K562 (cell line): ENCODE data around the gene TRMT2A. TPM values are rescaled to one million over a fixed set of nuclear protein-coding genes. Genes with fewer than 3 reads are reported as not detected.

ENCODE experiments used
- BHLHE40 ChIP-seq: IDR thresholded peaks from 2 replicates; pipeline ENCODE4 v1.6.1; 2011; ENCODE audit warnings: low read length, improper control_type of control experiment
- BRCA1 ChIP-seq, 2 experiments: fragments of 450-650 bp in 1 of 2; sonication (generic) in 1 of 2; formaldehyde crosslinking in 1 of 2; IDR thresholded peaks; 2 replicates each; pipeline versions ENCODE4 v1.5.0 to v1.6.1; 2017 to 2020; ENCODE audit warnings: mild to moderate bottlenecking in 1 of 2, missing genetic modification reagents in 1 of 2
- HLTF ChIP-seq: fragments of 450-650 bp; IDR thresholded peaks from 2 replicates; pipeline ENCODE4 v1.6.1; 2016
- SIN3A ChIP-seq, 2 experiments: fragments of 150-350 bp in 1 of 2; IDR thresholded peaks; 2 replicates each; pipeline ENCODE4 v1.6.1; 2011 to 2016; ENCODE audit warnings: borderline replicate concordance in 2 of 2, low read depth in 2 of 2, low read length in 2 of 2, mild to moderate bottlenecking in 2 of 2, moderate library complexity in 2 of 2; ENCODE audit not compliant: control insufficient read depth in 1 of 2
- SIRT6 ChIP-seq: IDR thresholded peaks from one replicate; pipeline ENCODE4 v1.6.1; 2012; ENCODE audit warnings: low read depth, mild to moderate bottlenecking, control low read depth, inconsistent platforms, low read length, moderate library complexity
- SPI1 ChIP-seq: IDR thresholded peaks from 2 replicates; pipeline ENCODE4 v1.6.1; 2011; ENCODE audit warnings: low read depth, low read length, control low read depth, borderline replicate concordance
- TRIM24 ChIP-seq, 2 experiments: fragments of 450-650 bp; IDR thresholded peaks; 2 replicates each; pipeline ENCODE4 v1.6.1; 2016
- ZNF57 ChIP-seq: fragments of 450-650 bp; formaldehyde crosslinking; IDR thresholded peaks from 2 replicates; pipeline ENCODE4 v1.4.0; 2020; ENCODE audit warnings: mild to moderate bottlenecking, moderate library complexity
- polyA plus RNA-seq, 8 experiments: library from polyadenylated mRNA; depleted of rRNA in 4 of 8; stranded (reverse) in 5 of 8; unstranded in 3 of 8; fragments of >200 nt; fragmentation: Nextera tagmentation in 2 of 8; fragmentation: Illumina TruSeq in 1 of 8; extraction: Ambion mirVana in 2 of 8; extraction: Trizol in 1 of 8; gene quantifications; 2 replicates each; pipeline versions ENCODE4 v1.2.1 to v1.2.3, GENCODE V29; 2011 to 2014; ENCODE audit warnings: inconsistent platforms in 1 of 8, missing spikeins in 1 of 8
- total RNA-seq, 7 experiments: library from RNA; depleted of rRNA in 6 of 7; stranded (reverse); fragments of >200 nt in 6 of 7; fragmentation: Illumina TruSeq in 2 of 7; extraction: Trizol in 2 of 7; gene quantifications; 2 replicates each; pipeline versions ENCODE4 v1.2.1 to v1.2.3, GENCODE V29; 2011 to 2021; ENCODE audit warnings: low replicate concordance in 1 of 7
- TF ChIP-seq, protein P1 (sequence below), 2 experiments: fragments of 450-650 bp; IDR thresholded peaks; 2 replicates each; pipeline ENCODE4 v1.6.1; 2018; ENCODE audit warnings: mild to moderate bottlenecking in 2 of 2, low read depth in 1 of 2; ENCODE audit not compliant: partially characterized antibody in 2 of 2
- TF ChIP-seq, protein P2 (sequence below): fragments of 450-650 bp; formaldehyde crosslinking; IDR thresholded peaks from 2 replicates; pipeline ENCODE4 v1.4.0; 2022; ENCODE audit warnings: mild to moderate bottlenecking, moderate library complexity
- TF ChIP-seq, protein P3 (sequence below): fragments of 450-650 bp; IDR thresholded peaks from 2 replicates; pipeline ENCODE4 v1.6.1; 2016; ENCODE audit warnings: antibody characterized with exemption
- TF ChIP-seq, protein P4 (sequence below): fragments of 250-450 bp; sonication (Bioruptor Pico); IDR thresholded peaks from 2 replicates; pipeline ENCODE4 v1.9.0; 2021; ENCODE audit warnings: mild to moderate bottlenecking, inconsistent platforms

Gene TRMT2A
- total and polyA plus RNA-seq, 9 of the 15 experiments (the other 6 are each of a cell fraction or from before 2014, with no cell fraction given), result 1.6 to 265 (median 140) TPM

DNA sequence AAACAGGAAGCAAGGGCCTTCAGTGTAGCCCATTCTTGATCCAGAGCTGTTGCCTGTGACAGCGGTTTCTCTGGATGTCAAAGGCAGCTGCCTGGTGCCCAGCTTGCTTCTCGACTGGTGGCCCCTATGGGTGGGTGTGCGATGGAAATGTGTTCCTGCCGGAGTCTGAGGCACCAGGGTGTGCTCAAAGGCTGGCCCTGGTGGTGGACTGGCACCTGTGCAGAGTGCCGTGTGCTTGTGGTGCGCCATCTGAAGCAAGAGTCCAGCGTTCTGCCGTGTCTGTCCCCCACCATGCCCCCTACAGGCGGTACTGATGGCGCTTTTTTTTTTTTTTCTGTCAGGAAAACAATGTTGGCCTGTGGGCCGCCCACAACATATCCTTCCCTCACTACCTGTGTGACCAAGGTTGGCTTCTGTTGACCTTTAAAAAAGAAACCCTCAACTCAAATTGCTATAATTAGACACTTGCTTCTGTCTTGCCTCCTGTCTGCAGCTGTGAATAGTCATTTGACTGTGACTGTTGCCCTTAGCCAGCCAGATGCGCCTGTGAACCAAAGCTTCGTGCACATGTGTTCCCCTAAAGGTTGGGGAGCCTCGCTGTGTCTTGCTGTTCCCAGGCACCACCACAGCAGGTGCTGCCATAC is 5.9 kb downstream of the TRMT2A start (continued):
- TF ChIP-seq BRCA1 (IDR thresholded peaks at IDR 0.05) (no peak), BRCA1 (CRISPR knock-in tag; IDR thresholded peaks at IDR 0.05) (no peak), HLTF (0 out of 2 replicates have a peak, but pooled peaks have one; percentile 28), BHLHE40 (peak; percentile 43; the same call in 1 of the 2 replicates), ZNF57 (CRISPR knock-in tag) (peak; percentile 45; the same call in 1 of the 2 replicates), SIN3A (IDR thresholded peaks at IDR 0.05; ENCODE audit: borderline replicate concordance in 2 of 2, control insufficient read depth in 1 of 2, low read depth in 2 of 2, low read length in 2 of 2) (0 out of 4 replicates have a peak, but pooled peaks of 1 of the 2 experiments have one; percentile 14), SPI1 (peak; percentile 4; the same call in 1 of the 2 replicates), TRIM24 (IDR thresholded peaks at IDR 0.05) (0 out of 4 replicates have a peak, but pooled peaks of 1 of the 2 experiments have one; percentile 37), SIRT6 (peak; percentile 80)
- TF ChIP-seq, protein P1, sequence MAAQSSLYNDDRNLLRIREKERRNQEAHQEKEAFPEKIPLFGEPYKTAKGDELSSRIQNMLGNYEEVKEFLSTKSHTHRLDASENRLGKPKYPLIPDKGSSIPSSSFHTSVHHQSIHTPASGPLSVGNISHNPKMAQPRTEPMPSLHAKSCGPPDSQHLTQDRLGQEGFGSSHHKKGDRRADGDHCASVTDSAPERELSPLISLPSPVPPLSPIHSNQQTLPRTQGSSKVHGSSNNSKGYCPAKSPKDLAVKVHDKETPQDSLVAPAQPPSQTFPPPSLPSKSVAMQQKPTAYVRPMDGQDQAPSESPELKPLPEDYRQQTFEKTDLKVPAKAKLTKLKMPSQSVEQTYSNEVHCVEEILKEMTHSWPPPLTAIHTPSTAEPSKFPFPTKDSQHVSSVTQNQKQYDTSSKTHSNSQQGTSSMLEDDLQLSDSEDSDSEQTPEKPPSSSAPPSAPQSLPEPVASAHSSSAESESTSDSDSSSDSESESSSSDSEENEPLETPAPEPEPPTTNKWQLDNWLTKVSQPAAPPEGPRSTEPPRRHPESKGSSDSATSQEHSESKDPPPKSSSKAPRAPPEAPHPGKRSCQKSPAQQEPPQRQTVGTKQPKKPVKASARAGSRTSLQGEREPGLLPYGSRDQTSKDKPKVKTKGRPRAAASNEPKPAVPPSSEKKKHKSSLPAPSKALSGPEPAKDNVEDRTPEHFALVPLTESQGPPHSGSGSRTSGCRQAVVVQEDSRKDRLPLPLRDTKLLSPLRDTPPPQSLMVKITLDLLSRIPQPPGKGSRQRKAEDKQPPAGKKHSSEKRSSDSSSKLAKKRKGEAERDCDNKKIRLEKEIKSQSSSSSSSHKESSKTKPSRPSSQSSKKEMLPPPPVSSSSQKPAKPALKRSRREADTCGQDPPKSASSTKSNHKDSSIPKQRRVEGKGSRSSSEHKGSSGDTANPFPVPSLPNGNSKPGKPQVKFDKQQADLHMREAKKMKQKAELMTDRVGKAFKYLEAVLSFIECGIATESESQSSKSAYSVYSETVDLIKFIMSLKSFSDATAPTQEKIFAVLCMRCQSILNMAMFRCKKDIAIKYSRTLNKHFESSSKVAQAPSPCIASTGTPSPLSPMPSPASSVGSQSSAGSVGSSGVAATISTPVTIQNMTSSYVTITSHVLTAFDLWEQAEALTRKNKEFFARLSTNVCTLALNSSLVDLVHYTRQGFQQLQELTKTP (IDR thresholded peaks at IDR 0.05; ENCODE audit: low read depth in 1 of 2, partially characterized antibody in 2 of 2), result peak in 1 of 2 experiments; percentile 28
- TF ChIP-seq, protein P2, sequence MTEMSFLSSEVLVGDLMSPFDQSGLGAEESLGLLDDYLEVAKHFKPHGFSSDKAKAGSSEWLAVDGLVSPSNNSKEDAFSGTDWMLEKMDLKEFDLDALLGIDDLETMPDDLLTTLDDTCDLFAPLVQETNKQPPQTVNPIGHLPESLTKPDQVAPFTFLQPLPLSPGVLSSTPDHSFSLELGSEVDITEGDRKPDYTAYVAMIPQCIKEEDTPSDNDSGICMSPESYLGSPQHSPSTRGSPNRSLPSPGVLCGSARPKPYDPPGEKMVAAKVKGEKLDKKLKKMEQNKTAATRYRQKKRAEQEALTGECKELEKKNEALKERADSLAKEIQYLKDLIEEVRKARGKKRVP, result 0 out of 2 replicates have a peak, but pooled peaks have one; percentile 5
- TF ChIP-seq, protein P3, sequence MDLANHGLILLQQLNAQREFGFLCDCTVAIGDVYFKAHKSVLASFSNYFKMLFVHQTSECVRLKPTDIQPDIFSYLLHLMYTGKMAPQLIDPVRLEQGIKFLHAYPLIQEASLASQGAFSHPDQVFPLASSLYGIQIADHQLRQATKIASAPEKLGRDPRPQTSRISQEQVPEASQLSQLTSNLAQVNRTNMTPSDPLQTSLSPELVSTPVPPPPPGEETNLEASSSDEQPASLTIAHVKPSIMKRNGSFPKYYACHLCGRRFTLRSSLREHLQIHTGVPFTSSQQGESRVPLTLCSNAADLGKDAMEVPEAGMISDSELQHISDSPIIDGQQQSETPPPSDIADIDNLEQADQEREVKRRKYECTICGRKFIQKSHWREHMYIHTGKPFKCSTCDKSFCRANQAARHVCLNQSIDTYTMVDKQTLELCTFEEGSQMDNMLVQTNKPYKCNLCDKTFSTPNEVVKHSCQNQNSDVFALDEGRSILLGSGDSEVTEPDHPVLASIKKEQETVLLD, result peak; percentile 71
- TF ChIP-seq, protein P4, sequence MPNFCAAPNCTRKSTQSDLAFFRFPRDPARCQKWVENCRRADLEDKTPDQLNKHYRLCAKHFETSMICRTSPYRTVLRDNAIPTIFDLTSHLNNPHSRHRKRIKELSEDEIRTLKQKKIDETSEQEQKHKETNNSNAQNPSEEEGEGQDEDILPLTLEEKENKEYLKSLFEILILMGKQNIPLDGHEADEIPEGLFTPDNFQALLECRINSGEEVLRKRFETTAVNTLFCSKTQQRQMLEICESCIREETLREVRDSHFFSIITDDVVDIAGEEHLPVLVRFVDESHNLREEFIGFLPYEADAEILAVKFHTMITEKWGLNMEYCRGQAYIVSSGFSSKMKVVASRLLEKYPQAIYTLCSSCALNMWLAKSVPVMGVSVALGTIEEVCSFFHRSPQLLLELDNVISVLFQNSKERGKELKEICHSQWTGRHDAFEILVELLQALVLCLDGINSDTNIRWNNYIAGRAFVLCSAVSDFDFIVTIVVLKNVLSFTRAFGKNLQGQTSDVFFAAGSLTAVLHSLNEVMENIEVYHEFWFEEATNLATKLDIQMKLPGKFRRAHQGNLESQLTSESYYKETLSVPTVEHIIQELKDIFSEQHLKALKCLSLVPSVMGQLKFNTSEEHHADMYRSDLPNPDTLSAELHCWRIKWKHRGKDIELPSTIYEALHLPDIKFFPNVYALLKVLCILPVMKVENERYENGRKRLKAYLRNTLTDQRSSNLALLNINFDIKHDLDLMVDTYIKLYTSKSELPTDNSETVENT (CRISPR knock-in tag), result peak; percentile 93
- TF ChIP-seq, all 486 proteins: peak for 73
